Thyroid gland (tissue), 4 donors: Measurements from ENCODE around the gene BCKDHA.

ENCODE experiments used
- CTCF ChIP-seq, 6 experiments: fragments of 200-600 bp in 3 of 6; fragments of 450-650 bp in 3 of 6; sonication (generic) in 3 of 6; IDR thresholded peaks; one replicate each; pipeline ENCODE4 v1.5.1; 2016 to 2019; ENCODE audit warnings: antibody characterized with exemption in 6 of 6, mild to moderate bottlenecking in 2 of 6, inconsistent platforms in 1 of 6, moderate library complexity in 1 of 6
- POLR2A ChIP-seq, 2 donors: fragments of 450-650 bp; IDR thresholded peaks; one replicate each; pipeline ENCODE4 v1.6.1; 2017; ENCODE audit warnings: antibody characterized with exemption in 2 of 2, mild to moderate bottlenecking in 2 of 2, moderate library complexity in 1 of 2

- TF ChIP-seq CTCF (IDR thresholded peaks at IDR 0.05), result no peak
- TF ChIP-seq POLR2A (IDR thresholded peaks at IDR 0.05), result no peak
Measured at GRCh38 chr19:41372501-41372900, 25.1 kb upstream of the BCKDHA start.
